HG03442 (cell line): ENCODE results near the gene DUSP7.
"Not testable (repeated sequence)": the region's sequence is repeated elsewhere in the genome, so short reads cannot be mapped to it uniquely, and the experiment has no call there.

Experiments used
- ATAC-seq: cut with Tn5 transposase; IDR thresholded peaks from one replicate; pipeline ENCODE4 v1.9.1; 2021; ENCODE audit warnings: mild to moderate bottlenecking, moderate library complexity; ENCODE audit not compliant: unreplicated experiment

Gene DUSP7

GRCh38 chr3:52049503-52049902 is 6.9 kb downstream of the DUSP7 start:
- ATAC-seq = no peak

GRCh38 chr3:52047295-52047960 is 8.9 kb downstream of the DUSP7 start:
- ATAC-seq = no peak

GRCh38 chr3:52046902-52047239 is 9.5 kb downstream of the DUSP7 start:
- ATAC-seq = no peak

- ATAC-seq = no peak
These were observed 10.0 kb downstream of the DUSP7 start for GRCh38 chr3:52046186-52046901.

- no peak for ATAC-seq
These were observed 11.3 kb downstream of the DUSP7 start for GRCh38 chr3:52044869-52045619.

- no peak for ATAC-seq
These were observed 12.6 kb downstream of the DUSP7 start for GRCh38 chr3:52043750-52044149.

- not testable (repeated sequence) for ATAC-seq
These were observed 13.3 kb downstream of the DUSP7 start for GRCh38 chr3:52043039-52043438.

GRCh38 chr3:52041118-52041731 is 15.1 kb downstream of the DUSP7 start:
- ATAC-seq = no peak

GRCh38 chr3:52040600-52040999 is 15.8 kb downstream of the DUSP7 start:
- ATAC-seq = no peak

GRCh38 chr3:52039846-52040245 is 16.5 kb downstream of the DUSP7 start:
- ATAC-seq = no peak

GRCh38 chr3:52039426-52039825 is 16.9 kb downstream of the DUSP7 start:
- no peak for ATAC-seq

GRCh38 chr3:52038227-52038626 is 18.1 kb downstream of the DUSP7 start:
- no peak for ATAC-seq

- no peak for ATAC-seq
These were observed 19.1 kb downstream of the DUSP7 start for GRCh38 chr3:52037291-52037690.

- no peak for ATAC-seq
These were observed 19.5 kb downstream of the DUSP7 start for GRCh38 chr3:52036829-52037228.

- ATAC-seq = peak; percentile 58
These were observed 20.1 kb downstream of the DUSP7 start for GRCh38 chr3:52036222-52036694.

GRCh38 chr3:52034651-52035050 is 21.7 kb downstream of the DUSP7 start:
- ATAC-seq = no peak

- no peak for ATAC-seq
These were observed 22.2 kb downstream of the DUSP7 start for GRCh38 chr3:52034212-52034611.

- not testable (repeated sequence) for ATAC-seq
These were observed 22.6 kb downstream of the DUSP7 start for GRCh38 chr3:52033748-52034147.

GRCh38 chr3:52032702-52033408 is 23.5 kb downstream of the DUSP7 start:
- ATAC-seq = no peak

GRCh38 chr3:52031896-52032295 is 24.5 kb downstream of the DUSP7 start:
- no peak for ATAC-seq
